NB4 (cell line): ENCODE data around the gene DIPK2B.

ENCODE experiments used
- CTCF ChIP-seq: IDR thresholded peaks from one replicate; pipeline ENCODE4 v1.5.1; 2012; ENCODE audit warnings: low read depth, low read length
- MAX ChIP-seq: IDR thresholded peaks from 2 replicates; pipeline ENCODE4 v1.6.1; 2011; ENCODE audit warnings: low read depth, low read length
- MYC ChIP-seq: IDR thresholded peaks from 2 replicates; pipeline ENCODE4 v1.6.1; 2011; ENCODE audit warnings: low read depth, low read length
- POLR2A ChIP-seq: IDR thresholded peaks from 2 replicates; pipeline ENCODE4 v1.6.1; 2011; ENCODE audit warnings: mild to moderate bottlenecking; ENCODE audit not compliant: insufficient read length; ENCODE audit errors: extremely low read depth

- TF ChIP-seq CTCF (no peak), MYC (no peak), POLR2A (no peak), MAX (no peak)
These were observed 12.9 kb downstream of the DIPK2B start for GRCh38 chrX:45187731-45188130.
